Astrocyte (in vitro differentiated cells and primary cell): Measurements from ENCODE around the gene GLRB. TPM values are rescaled to one million over a fixed set of nuclear protein-coding genes. Genes with fewer than 3 reads are reported as not detected.

Experiments used
- DNase-seq: peaks from one replicate; pipeline ENCODE4 v3.0.0-alpha.2; 2010; ENCODE audit warnings: low read depth
- FAIRE-seq: peaks from 2 replicates; lab custom pipeline; 2011; peaks lifted over from hg19 to GRCh38; lab: Jason Lieb, UNC
- H2AFZ ChIP-seq: 2 replicates; pipeline ENCODE4 v1.6.0; 2012; ENCODE audit warnings: low read depth, low read length, inconsistent platforms
- H3K27ac ChIP-seq: 2 replicates; pipeline ENCODE4 v1.5.1; 2011; ENCODE audit warnings: low read depth, low read length, inconsistent platforms
- H3K27me3 ChIP-seq: 2 replicates; pipeline ENCODE4 v1.6.0; 2011; ENCODE audit warnings: low read length, inconsistent platforms; ENCODE audit not compliant: insufficient read depth
- H3K36me3 ChIP-seq: 2 replicates; pipeline ENCODE4 v1.5.1; 2011; ENCODE audit warnings: low read length, inconsistent platforms; ENCODE audit not compliant: insufficient read depth
- H3K4me1 ChIP-seq: 2 replicates; pipeline ENCODE4 v1.5.1; 2011; ENCODE audit warnings: low read length, inconsistent platforms; ENCODE audit not compliant: insufficient read depth
- H3K4me2 ChIP-seq: 2 replicates; pipeline ENCODE4 v1.6.0; 2012; ENCODE audit warnings: low read length, inconsistent platforms
- H3K4me3 ChIP-seq: 2 replicates; pipeline ENCODE4 v1.5.1; 2011; ENCODE audit warnings: low read depth, mild to moderate bottlenecking, low read length, inconsistent platforms; ENCODE audit not compliant: insufficient read depth
- H3K79me2 ChIP-seq: 2 replicates; pipeline ENCODE4 v1.6.0; 2012; ENCODE audit warnings: mild to moderate bottlenecking, low read length, inconsistent platforms; ENCODE audit not compliant: insufficient read depth
- H3K9ac ChIP-seq: 2 replicates; pipeline ENCODE4 v1.6.0; 2012; ENCODE audit warnings: mild to moderate bottlenecking, low read length, inconsistent platforms
- H3K9me3 ChIP-seq: 2 replicates; pipeline ENCODE4 v1.5.1; 2012; ENCODE audit warnings: low read depth, mild to moderate bottlenecking, low read length, inconsistent platforms; ENCODE audit not compliant: insufficient read depth
- H4K20me1 ChIP-seq: 2 replicates; pipeline ENCODE4 v1.6.0; 2012; ENCODE audit warnings: low read length, inconsistent platforms; ENCODE audit not compliant: insufficient read depth
- H3K27ac Mint-ChIP-seq: one replicate; pipeline ENCODE4 v1.8.0; 2021; ENCODE audit warnings: mild to moderate bottlenecking, mixed read lengths; ENCODE audit not compliant: unreplicated experiment
- H3K27me3 Mint-ChIP-seq: one replicate; pipeline ENCODE4 v1.8.0; 2021; ENCODE audit warnings: low read depth, mixed read lengths; ENCODE audit not compliant: unreplicated experiment
- H3K36me3 Mint-ChIP-seq: one replicate; pipeline ENCODE4 v1.8.0; 2021; ENCODE audit warnings: low read depth, mixed read lengths; ENCODE audit not compliant: unreplicated experiment
- H3K4me1 Mint-ChIP-seq: one replicate; pipeline ENCODE4 v1.8.0; 2021; ENCODE audit warnings: low read depth, mixed read lengths; ENCODE audit not compliant: unreplicated experiment
- H3K4me3 Mint-ChIP-seq: one replicate; pipeline ENCODE4 v1.8.0; 2021; ENCODE audit warnings: mild to moderate bottlenecking, moderate library complexity, mixed read lengths; ENCODE audit not compliant: unreplicated experiment
- H3K9me3 Mint-ChIP-seq: one replicate; pipeline ENCODE4 v1.8.0; 2021; ENCODE audit warnings: mild to moderate bottlenecking, mixed read lengths; ENCODE audit not compliant: unreplicated experiment
- EZH2 ChIP-seq: IDR thresholded peaks from 2 replicates; pipeline ENCODE4 v1.6.1; 2012; ENCODE audit warnings: mild to moderate bottlenecking, low read length, inconsistent platforms; ENCODE audit not compliant: insufficient read depth
- total RNA-seq: library from RNA; stranded (reverse); gene quantifications from 2 replicates; pipeline ENCODE4 v1.2.1, GENCODE V29; 2021
- TF ChIP-seq, protein P1 (sequence below): IDR thresholded peaks from 2 replicates; pipeline ENCODE4 v1.5.1; 2011; ENCODE audit warnings: low read depth, mild to moderate bottlenecking, inconsistent platforms, low read length, moderate library complexity; ENCODE audit not compliant: insufficient read depth

GLRB gene
- total RNA-seq, 1 donor from 2014 or later = 5.7 TPM

DNA sequence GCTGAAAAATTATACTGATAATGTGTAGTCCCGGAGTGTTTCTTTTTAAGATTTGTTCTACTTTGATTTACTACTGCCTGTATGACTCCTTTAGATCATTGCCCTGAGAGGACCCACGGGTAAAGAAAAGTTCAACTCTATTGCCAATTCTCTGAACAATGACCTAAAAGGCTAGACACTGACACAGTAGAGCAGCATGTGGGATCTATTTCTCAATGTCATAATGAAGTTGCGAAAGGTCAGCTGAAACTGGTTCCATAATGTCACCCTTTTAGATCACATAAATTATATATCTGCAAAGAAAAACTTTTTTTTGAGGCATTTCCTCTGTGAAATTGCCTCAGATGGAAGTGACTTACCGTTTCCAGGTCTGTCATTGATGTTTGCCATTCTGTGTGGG, 67.4 kb downstream of the GLRB start:
- Histone ChIP-seq H4K20me1 (no peaks in the 10 kb centered on the region), H3K27ac (no peak overlapping the region), H3K9me3 (no peaks in the 10 kb centered on the region), H3K4me1 (no peaks in the 10 kb centered on the region), H3K4me3 (no peak overlapping the region), H3K9ac (no peak overlapping the region), H3K36me3 (no peaks in the 10 kb centered on the region), H2AFZ (no peak overlapping the region), H3K79me2 (no peaks in the 10 kb centered on the region), H3K27me3 (no peaks in the 10 kb centered on the region), H3K4me2 (no peak overlapping the region)
- Mint-ChIP-seq H3K27ac (no peak overlapping the region), H3K4me1 (peaks cover 11% of the 10 kb centered on the region), H3K36me3 (peaks cover 1% of the 10 kb centered on the region), H3K9me3 (no peaks in the 10 kb centered on the region), H3K27me3 (no peaks in the 10 kb centered on the region), H3K4me3 (no peak overlapping the region)
- no peak for FAIRE-seq
- DNase-seq = no peak
- TF ChIP-seq EZH2 = no peak
- TF ChIP-seq, protein P1, sequence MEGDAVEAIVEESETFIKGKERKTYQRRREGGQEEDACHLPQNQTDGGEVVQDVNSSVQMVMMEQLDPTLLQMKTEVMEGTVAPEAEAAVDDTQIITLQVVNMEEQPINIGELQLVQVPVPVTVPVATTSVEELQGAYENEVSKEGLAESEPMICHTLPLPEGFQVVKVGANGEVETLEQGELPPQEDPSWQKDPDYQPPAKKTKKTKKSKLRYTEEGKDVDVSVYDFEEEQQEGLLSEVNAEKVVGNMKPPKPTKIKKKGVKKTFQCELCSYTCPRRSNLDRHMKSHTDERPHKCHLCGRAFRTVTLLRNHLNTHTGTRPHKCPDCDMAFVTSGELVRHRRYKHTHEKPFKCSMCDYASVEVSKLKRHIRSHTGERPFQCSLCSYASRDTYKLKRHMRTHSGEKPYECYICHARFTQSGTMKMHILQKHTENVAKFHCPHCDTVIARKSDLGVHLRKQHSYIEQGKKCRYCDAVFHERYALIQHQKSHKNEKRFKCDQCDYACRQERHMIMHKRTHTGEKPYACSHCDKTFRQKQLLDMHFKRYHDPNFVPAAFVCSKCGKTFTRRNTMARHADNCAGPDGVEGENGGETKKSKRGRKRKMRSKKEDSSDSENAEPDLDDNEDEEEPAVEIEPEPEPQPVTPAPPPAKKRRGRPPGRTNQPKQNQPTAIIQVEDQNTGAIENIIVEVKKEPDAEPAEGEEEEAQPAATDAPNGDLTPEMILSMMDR = no peak

DNA sequence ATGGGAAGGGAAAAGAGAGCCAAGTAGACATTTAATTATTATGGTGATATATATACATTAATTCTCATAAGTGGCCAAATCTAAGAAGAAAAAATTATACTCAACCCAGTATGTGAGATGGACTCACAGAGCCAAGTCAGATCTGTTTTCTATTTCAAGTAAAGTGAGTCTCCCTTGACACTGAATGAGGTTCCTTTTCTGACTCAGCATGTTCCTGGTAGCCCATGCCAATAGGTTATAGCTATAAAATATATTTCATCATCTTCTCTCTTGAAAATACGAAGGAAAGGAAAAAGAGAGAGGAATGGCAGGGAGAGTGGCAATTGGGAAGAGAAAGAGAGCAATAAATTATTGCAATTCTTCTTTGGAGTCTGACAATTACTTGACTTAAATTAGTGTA, 75.8 kb downstream of the GLRB start:
- Mint-ChIP-seq H3K36me3 (no peaks in the 10 kb centered on the region), H3K27ac (no peak overlapping the region), H3K9me3 (no peaks in the 10 kb centered on the region), H3K4me1 (no peaks in the 10 kb centered on the region), H3K27me3 (no peaks in the 10 kb centered on the region), H3K4me3 (no peak overlapping the region)
- Histone ChIP-seq H3K4me2 (no peak overlapping the region), H3K36me3 (no peaks in the 10 kb centered on the region), H3K27ac (no peak overlapping the region), H3K9me3 (no peaks in the 10 kb centered on the region), H4K20me1 (no peaks in the 10 kb centered on the region), H3K4me1 (no peaks in the 10 kb centered on the region), H3K27me3 (no peaks in the 10 kb centered on the region), H3K79me2 (no peaks in the 10 kb centered on the region), H3K9ac (no peak overlapping the region), H2AFZ (no peak overlapping the region), H3K4me3 (no peak overlapping the region)
- TF ChIP-seq EZH2 = no peak
- TF ChIP-seq, protein P1 = no peak
- DNase-seq = no peak
- FAIRE-seq = no peak

DNA sequence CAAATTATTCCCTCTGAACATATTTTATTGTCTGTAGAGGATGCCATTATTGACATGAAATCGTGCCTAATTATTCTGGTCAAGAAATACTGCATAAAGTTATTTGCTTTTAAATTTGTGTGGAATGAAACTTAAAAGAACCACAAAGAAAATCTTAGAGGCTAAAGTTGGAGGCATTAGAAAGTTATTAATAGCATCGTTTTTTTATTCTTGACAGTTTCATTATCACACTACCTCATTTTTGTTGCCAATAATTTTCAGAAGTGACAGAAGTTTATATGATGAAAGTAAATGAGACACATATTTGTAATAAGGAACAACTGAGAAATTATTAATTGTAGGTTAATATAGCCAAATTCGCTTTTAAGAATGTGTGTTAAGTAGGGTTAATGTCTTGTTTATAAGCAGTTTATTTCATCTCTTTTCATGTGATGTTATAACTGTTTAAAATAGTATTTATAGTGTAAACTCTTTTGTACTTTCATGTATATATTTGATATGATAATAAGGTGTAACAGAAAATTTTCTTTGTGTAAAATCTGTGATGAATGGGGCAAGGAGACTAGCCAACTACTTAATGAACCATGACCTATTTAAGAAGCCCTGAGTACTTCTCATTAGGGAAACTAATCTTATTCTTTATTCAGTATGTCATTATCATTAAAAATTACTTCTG, 90.1 kb downstream of the GLRB start:
- H3K27me3 ChIP-seq = no peaks in the 10 kb centered on the region
- H3K36me3 Mint-ChIP-seq = peaks cover 11% of the 10 kb centered on the region
- DNase-seq (no peak), FAIRE-seq (no peak)
- no peaks in the 10 kb centered on the region for H3K9me3 ChIP-seq
- H3K9ac ChIP-seq = no peak overlapping the region
- peaks cover 7% of the 10 kb centered on the region for H3K9me3 Mint-ChIP-seq
- no peak overlapping the region for H2AFZ ChIP-seq
- TF ChIP-seq, protein P1 = no peak
- TF ChIP-seq EZH2 = no peak
- no peaks in the 10 kb centered on the region for H3K4me1 ChIP-seq
- H4K20me1 ChIP-seq = no peaks in the 10 kb centered on the region
- H3K27ac ChIP-seq = no peak overlapping the region
- no peak overlapping the region for H3K27ac Mint-ChIP-seq
- H3K27me3 Mint-ChIP-seq = no peaks in the 10 kb centered on the region
- no peak overlapping the region for H3K4me3 ChIP-seq
- no peak overlapping the region for H3K4me2 ChIP-seq
- H3K36me3 ChIP-seq = no peaks in the 10 kb centered on the region
- H3K4me1 Mint-ChIP-seq = peaks cover 3% of the 10 kb centered on the region
- no peaks in the 10 kb centered on the region for H3K79me2 ChIP-seq
- no peak overlapping the region for H3K4me3 Mint-ChIP-seq
